GM21515 (cell line): ENCODE measurements around the gene THSD4.

Experiments used
- ATAC-seq: cut with Tn5 transposase; IDR thresholded peaks from one replicate; pipeline ENCODE4 v1.9.1; 2021; ENCODE audit not compliant: unreplicated experiment

THSD4 gene

DNA sequence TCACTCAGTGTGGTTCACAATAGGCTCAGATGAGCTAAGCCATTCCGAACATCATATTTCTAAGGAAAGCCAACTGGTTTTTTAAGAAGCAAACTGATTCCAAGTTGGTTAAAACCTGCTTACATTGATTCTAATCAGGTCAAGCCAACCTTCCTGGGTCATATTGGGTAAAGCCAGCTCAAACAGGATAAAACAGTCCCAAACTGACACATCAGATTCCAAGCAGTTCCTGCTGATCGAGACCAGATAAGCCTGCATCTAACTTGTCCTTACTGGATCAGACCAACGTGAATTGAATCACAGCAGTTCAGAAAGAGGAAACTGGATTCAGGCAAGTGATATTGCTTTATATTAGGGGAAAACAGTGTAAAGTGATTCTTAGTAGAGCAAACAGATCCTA lies 18.6 kb upstream of the THSD4 start:
- ATAC-seq, result no peak

DNA sequence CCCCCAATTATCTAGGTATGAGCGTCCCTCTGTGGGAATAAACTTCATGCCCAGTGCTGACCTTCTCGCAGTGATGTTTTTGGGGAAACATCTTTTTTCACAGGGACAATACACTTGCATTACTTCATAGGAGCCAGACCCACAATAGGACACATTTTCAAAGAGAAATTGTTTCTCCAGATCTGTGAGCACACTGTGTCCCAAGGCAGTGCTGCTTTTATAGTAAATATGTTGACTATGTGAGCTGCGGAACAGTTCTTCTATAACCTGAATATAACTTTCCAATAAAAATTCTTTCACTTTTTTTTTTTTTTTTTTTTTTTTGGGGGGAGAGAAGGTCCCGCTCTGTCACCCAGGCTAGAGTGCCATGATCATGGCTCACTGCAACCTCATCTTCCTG lies 17.4 kb upstream of the THSD4 start:
- ATAC-seq, result no peak

DNA sequence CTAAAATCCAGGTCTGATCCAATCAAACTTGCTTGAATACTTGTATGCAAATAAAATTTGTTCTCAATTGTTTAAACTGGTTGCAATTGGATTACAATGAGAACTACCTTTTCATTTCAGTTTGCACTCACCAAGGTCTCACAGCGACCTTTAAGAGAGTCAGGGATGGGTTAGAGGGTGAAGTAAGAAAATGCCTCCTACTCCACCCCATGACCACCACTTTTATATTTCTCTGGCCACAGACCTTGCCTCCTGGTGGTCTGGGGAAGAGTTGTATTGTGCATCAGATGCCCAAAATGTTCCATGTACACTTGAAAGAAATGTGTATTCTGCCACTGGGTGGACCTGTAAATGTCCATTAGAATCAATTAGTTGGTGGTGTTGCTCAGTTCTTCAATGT lies 16.4 kb upstream of the THSD4 start:
- no peak for ATAC-seq

DNA sequence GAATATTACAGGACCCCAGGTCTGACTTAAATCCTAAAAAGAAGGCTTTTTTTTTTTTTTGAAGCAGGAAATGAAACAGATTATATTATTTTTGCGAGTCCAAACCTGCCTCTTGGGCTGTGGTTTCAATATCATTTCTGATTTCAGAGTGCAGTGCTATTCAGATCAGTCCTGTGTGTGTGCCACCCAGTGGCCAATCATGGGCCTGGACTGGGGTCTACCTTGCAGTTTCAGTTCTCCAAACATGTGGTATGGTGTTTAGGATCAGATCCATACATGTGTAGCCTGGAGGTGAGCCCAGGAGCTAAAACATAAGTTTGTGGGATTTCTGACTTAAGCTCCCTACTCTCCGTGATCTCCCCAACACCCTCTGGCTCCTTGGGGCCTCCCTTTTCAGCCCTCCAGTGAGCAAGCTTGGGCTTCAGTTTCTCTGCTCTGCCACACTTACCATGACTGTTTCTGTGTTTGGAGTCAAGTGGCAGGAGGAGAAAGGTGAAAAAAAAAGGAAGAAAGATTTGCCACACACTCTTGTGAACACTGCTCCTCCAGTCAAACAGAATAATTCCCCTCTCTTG lies 12.1 kb upstream of the THSD4 start:
- ATAC-seq, result no peak

DNA sequence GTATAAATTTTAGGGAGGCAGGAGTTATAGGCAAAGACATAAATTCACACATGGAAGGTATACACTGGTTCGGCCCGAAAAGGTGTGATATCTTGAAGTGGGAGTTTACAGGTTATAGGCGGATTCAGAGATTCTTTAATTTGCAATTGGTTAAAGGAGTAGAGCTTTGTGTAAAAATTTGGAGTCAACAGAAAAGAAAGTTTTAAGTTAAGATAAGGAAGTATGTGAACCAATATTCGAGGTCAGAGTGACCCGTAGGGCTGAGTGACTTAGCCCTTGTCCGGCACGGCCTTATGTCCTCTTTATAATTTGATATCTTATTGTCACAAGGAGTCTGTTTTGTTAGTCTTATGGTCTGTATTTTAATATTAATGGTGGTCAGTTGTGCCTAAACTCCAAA lies 10.6 kb upstream of the THSD4 start:
- no peak for ATAC-seq

DNA sequence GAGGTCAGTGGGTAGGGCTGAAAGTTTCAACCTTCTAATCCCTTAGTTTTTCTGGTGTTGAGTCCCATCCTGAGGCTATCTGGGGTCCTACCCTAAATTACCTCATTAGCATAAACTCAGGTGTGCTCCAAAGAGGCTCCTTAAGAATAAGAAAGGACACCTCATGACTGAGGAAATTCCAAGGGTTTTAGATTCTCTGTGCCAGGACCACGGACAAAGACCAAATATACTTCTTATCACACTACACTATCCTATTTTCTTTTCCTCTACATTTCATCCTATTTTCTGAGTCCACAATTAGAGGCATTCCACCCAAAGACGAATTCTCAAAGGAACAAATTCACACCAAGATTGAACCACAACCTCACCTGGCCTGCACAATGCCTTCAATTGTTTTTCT lies 9.8 kb upstream of the THSD4 start:
- ATAC-seq, result no peak

DNA sequence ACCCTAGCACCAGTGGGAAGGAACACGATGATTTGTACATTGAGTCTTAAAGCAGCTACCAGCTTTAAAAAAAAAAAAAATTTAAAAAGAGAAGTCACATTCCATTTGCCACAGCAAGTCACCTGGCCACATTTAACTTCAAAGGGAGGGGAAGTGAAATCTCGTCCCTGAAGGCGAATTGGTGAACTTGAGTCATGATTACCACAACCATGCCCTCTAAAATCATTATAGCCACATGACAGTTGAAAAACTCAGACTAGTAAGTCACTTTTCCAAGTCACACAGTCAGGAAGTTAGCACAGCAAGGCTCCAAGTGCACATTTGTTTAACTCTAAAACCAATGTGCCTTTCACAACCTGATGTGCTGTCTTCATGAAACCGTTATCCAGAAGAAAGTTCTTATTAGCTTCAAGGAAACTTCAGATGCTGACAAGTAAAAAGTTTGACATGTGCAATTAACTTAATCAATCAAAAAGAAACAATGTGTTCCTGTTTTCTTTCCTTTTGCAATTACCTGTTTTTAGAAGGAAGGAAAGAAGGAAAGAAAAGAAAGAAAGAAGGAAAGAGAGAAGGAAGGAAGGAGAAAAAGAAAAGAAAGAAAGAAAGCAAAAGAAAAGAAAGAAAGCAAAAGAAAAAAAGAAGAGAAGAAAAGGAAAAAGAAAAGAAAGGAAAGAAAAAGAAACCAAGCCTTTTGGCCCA lies 8.3 kb upstream of the THSD4 start:
- no peak for ATAC-seq

DNA sequence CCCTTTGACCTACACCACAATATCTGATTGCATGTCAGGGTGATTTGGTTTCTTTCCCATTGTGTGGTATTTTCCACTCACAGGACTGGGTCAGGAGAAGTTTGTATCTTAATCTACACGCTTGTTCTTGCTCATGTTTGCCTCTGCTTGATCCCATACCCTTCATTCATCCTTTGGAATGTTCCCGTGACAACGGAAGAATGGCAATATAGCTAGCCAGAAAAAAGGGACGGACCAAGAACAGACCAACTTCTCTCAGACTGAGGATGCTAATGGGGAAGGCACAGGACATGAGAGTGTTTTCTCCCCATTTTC lies 7.8 kb upstream of the THSD4 start:
- no peak for ATAC-seq

DNA sequence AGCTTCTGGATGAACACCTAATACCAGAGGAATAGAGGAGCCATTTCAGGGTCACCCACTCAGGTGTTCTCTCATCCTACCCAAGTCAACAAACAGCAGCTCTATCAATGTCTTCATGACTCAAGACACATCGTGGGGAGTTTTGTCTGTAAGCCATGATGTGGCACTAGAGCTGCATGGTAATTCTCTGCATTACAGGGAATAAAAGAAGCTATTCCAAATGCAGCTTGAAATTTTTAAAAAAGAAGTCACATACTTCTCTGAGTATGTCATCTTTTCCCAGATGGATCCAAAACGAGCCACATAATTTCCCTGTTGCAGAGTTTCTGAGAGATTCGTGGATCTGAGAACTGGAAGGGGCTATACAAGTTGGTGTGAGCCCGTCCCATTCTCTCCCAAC lies 6.1 kb upstream of the THSD4 start:
- ATAC-seq, result no peak

DNA sequence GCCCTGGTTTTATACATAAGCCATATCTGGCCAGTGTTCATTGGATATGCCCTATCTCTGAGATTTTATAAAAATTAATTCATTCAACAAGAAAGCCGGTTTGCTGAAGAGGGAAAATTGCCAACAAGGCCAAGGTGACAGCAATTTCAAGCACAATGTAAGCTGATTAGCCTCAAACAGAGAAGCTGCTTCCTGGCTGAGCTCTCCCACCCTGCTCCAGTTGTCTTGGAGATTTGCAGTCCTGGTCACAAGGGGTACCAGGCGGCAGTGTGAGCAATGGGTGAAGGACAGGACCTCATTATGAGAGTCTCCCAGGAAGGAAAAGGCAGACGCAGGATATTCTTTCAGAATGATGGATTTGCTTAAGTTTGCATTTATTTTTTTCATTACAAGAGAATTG lies 5.4 kb upstream of the THSD4 start:
- ATAC-seq, result no peak

DNA sequence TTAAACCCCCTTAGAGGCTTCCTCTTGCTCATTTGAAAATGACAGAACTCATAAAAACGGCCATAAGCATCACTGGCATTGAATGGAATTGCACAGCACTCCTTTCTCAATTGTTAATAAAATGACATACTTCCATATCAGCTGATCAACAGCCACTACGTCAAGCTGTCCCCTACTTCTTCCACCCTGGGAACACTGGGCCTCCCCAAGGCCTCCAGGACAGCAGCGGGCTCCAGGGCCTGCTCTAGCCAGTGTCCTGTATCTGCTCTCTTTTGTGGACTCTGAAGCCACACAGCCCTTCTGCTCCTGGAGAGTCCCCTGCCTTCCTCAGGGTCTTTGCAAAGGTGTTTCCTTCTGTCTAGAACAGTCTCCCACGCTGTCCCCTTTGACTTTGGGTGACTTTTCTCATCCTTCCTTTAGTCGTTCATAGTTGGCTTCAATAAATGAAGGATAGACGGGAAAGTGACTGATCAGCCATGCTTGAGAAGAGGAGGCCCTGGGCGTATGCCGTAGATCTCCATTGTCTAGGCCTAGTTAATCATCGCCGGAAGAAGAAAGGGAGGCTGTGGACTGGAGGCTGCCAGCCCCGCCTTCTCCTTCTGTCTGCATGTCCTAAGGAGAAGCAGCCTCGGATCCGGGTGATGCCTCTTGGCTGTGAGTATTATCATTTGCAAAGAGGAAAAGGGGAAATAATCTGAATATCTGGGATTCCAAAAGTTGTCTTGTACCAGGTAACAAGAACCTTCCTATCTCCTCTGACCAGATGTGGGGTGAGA lies 4.7 kb upstream of the THSD4 start:
- no peak for ATAC-seq

DNA sequence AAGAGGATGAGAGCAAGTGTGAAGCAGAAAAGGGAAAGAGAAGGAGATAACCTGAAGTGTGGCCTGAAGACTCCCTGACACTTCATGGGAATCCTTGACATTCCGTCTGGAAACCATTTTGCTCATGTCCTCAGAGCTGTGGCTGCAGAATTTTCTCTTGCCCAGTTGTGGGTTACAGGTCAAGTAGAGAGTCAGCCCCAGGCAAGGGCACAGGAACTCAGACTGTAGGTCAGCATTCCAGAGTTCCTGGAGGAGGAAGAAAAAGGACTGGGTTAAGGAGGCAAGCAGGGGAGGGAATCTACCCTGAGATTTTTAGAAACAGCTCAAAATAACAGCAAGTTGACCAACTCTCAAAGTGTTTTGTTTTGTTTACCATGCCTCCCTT lies 4.1 kb upstream of the THSD4 start:
- ATAC-seq, result no peak

DNA sequence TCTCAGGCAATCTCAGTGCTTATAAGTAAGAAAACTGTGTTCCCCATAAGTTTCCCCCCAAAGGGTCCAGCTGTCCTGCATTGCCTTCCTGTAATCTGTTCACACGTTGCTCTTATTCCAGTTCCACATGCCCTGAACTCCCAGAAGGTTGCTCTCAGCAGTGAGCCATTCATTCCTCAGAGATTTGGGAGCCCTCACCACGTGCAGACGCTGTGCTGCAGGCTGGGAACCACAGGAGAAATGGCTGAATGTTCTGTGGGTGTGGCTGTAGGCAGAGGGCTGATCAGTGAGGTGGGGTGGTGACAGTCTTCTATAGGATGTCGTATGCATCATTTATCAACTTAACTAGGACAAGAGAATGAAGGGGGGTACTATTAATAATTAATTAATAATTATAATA lies 3.3 kb upstream of the THSD4 start:
- no peak for ATAC-seq

DNA sequence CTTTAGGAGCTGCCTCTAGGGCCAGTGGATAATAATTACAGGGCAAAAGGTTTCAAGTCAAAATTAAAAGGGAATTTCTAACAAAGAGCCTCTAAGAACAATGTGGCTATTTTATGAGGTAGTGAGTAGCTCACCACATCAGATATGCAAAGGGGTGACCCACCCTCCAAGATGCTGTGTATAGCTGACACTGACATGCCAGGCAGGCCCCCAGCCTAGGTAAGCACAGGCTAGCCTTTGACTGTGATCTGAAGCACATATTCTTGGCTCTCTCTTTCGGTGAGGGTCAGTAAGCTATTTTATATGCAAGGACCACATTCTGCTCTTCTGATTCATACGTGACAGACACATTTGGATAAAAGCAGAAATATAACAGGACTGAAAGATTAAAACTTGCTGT lies 2.8 kb upstream of the THSD4 start:
- ATAC-seq, result no peak

DNA sequence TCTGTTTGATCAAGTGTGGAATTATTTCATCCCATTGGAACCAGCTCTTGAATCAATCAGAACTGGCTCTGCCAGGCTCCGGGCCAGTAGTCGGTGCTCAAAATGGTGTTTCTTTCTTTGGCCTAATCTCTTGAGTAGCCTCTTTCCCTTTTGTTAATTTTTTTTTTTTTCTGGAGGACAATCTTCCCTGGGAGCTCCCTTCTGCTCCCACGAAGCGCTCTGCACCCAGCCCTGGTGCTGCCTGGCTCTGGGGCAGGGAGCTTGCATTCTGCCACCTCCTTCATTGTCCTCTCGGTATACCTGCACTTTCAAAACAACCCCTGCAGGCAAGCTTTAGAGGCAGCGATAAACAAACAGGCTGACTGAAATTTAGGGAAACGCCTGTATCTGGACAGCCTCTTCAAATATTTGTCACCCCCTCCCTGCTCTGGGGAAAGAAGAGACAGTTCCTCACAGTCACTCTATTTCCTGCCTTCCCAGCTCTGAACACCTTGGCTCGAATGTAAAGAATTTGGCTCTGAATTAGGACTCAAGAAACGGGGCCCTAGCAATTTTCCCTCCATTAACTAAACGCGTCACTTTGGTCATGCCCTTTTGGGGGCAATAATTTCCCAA lies 1.1 kb upstream of the THSD4 start:
- ATAC-seq, result no peak

DNA sequence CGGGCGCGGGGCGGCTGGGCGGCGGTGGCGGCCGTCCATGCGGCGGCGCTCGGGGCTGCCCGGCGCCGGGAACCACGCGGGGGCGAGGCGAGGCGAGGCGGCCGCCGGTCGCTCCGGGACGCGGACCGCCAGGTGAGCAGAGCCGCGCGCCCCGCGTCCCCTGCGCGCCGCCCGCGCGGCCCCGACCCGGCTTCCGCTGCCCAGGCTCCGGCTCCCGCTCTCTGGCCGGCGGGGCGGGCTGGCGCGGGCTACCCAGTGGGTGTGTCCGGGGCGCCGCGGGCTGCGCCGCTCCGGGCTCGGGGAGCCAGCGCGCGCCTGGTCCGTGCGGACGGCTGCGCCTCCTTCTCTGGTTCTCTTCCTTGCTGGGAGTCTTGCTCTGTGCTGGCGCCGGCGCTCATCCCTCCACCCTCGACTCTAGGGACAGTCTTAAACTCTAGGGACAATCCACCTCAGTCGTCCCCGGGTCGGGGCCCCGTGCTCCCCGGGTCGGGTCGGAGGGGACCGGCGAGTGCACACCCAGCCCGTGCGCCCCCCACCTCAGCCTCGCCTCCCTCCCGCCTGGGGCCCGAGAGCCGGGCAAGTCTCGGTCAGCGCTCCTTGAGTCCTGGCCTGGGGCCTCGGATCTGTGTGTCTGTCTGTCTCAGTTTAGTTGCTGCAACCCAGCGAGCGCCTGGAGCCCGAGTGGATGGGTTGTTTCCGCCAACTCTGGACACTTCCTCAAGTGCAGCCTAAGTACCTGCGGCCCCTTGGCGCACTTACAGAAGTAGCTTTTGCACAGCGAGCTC lies 488 bp downstream of the THSD4 start:
- ATAC-seq, result peak; percentile 45

DNA sequence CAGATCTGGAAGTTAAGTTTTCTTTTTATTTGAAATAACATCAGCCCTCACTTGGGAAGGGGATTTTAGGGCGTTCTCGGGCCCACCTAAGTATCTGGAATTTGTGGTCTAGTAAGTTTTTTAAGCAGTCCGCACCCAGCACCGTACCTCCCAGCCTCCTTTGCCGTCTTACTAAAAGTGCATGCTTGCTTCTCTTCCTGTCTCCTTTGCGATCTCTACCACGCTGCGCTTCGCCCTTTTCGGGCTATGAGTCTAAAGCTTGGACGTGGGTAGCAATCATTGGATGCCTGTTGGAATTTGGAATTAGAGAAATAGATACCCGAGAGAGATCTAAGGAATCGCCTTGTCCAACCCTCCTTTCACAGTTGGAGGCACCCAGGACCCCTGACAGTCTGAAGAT lies 1.1 kb downstream of the THSD4 start:
- ATAC-seq, result no peak

DNA sequence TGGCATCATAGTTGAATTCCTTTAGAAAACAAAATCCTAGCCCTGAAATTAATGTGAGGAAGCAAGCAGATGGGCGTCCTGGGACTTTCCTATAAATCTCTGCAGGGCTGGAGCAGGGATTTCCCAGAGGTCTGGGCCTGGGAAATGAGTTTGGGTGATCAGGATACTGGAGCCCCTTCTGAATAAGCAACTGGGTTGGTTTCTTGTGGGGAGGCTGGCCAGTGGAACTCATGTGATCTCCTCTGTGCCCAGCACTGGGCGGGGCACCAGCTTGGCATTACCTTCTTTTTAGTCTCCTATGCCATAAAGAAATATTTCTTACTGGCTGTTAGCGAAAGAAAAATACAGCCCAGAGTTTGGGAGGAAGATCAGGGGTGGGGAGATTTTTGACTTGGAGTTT lies 1.7 kb downstream of the THSD4 start:
- no peak for ATAC-seq

DNA sequence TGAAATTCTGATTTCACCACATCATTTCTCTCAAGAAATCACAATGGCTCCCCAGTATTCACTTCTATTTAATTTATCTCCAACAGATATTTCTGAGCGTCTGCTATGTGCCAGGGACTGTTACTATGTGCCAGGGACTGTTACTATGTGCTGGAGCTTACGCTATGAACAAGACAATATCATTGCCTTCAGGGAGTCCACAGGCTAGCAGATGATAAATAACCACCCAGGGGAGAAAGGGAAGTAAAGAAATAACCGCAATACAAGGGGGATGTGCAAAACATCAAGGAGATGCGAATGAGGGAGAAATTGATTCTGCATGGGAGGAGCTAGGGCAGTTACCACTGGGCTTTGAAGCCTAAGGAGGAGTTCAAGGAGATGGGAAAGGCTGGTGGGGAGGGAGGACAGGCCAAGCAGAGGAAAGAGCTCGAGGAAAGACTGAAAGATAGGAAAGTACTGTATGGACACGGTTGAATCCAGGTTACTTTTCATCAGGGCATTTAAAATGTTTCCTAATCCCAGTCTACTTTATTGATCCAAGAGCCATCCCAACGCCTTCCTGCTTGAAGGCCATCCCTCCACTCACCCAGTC lies 2.5 kb downstream of the THSD4 start:
- ATAC-seq, result no peak

DNA sequence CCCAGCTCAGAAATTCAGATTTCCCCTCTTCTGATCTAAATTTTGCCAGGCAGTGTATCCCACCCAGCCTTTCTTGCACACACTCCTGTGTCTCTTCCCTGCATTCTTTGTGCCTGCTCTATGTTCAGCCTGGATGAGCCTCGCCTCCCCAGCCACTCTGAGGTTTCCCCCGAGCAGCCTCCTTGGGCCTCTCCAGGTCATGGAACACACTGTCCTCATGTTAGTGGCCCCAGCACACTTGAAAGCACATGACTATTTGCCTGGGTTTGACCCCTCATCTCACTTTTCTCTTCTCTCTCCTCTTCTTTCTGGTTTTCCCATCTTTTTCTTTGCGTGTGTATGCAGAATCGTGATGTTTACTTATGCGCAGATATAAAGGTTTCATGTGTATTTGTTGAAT lies 3.1 kb downstream of the THSD4 start:
- ATAC-seq, result no peak
